NCI-H146 treated with DMSO at 0.1 percent for 48 hours (cell line): ENCODE results near the gene CNTN4.
A peak's percentile ranks its signal among the peaks of the same experiment; 100 is the strongest.

ENCODE experiments used
- DNase-seq: peaks from one replicate; lab custom pipeline; 2025; ENCODE audit not compliant: unreplicated experiment; lab: John Stamatoyannopoulos, UW

CNTN4 gene

GRCh38 chr3:3015185-3016089, 916.8 kb downstream of the CNTN4 start:
- DNase-seq: peak; percentile 29

- no peak for DNase-seq
These were observed 917.6 kb downstream of the CNTN4 start for GRCh38 chr3:3016226-3016625.

GRCh38 chr3:3020209-3020608, 921.5 kb downstream of the CNTN4 start:
- no peak for DNase-seq

DNA sequence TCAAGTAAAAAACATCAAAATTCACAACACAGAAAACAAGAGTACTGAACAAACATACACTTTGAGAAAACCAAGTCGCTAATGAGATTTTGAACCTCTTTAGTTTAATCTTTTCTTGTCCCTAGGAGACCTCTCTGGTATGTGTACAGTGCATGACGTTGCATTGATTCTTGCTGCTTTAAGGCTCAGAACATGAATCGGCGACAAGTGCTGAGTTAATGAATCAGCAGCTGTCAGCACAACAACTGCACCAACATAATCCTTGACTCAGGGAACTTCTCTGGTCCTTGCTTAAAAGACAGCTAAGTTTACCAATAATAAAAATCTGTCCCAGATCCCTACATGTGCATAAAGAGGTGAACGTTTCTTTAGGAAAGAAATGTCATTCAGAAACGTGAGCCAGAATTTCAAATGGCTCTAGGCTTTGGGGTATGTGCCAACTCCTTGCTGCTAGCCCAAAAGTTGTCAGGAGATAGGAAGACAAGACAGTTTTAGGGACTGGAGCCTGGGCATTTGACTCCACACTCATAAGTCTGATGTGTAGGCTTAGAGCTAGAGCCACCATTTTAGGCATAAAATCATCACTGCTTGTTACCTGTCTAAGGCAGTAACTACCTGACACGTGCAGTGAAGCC, 924.6 kb downstream of the CNTN4 start:
- DNase-seq: no peak

GRCh38 chr3:3027976-3028567, 929.4 kb downstream of the CNTN4 start:
- DNase-seq: no peak

DNA sequence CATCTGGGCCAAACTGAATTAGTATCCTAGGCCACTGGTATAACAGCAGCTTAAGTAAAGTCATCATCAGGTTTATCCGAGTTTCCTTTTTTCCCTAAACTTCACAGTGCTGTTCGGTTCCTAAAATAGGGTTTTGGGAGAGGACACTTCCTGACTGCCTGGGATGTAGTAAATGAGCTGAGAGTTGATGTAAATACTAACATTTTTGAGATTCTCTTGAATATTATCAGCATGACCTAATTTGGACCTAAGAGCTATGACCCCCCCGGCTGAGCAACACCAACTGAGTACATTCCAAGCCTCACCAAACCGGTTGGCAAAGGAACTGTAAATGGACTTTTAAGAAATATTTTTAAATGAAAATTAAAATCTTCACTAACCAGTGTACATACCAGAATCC, 932.7 kb downstream of the CNTN4 start:
- DNase-seq: no peak

DNA sequence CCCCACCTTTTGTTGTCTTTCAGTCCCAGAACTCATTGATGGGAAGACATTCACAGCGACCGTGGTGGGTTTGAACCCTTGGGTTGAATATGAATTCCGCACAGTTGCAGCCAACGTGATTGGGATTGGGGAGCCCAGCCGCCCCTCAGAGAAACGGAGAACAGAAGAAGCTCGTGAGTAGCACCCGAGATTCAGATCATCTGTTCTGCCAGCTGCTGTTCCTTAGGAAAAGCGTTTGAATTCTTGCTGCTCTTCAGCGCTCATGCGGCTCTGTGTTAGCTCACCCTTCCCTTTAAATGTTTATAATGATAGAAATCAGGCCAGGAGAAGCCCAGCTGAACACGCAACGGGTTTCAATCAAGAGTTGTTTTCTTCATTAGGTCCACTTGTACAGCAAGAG, 938.5 kb downstream of the CNTN4 start:
- no peak for DNase-seq

DNA sequence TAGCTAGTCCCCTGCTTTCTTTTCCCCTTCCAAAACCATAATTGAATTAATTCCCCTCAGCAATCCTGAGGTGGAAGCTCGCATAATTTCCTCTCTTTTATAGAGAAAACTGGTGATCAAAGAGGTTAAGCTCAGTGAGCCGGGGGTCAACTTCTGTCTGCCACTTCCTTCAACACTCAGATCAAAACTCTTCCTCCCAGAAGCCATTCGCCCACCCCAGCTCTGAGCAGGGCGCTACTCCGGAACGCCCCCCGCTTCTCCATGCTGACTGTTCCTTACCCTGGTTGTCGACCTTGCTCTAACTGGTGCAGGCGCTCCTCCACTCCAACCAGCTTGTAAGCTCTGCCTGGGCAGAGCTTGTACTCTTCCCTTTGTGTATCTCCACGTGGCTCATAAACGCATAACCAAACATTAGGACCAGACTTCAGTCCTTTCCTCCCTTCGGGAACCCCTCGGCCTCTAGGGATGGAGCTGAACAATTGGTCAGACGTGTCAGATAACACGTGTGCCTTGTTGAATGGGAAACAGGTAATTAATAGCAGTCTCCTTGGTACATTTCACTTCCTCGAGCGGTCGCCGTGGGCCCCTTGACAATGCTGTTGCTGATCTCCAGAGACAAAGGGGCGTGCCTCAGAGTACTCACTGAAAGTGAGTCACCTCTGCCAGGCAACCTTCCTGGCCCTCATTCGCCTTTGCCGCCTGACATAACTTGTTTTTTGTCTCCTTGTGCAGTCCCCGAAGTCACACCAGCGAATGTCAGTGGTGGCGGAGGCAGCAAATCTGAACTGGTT, 939.7 kb downstream of the CNTN4 start:
- no peak for DNase-seq

DNA sequence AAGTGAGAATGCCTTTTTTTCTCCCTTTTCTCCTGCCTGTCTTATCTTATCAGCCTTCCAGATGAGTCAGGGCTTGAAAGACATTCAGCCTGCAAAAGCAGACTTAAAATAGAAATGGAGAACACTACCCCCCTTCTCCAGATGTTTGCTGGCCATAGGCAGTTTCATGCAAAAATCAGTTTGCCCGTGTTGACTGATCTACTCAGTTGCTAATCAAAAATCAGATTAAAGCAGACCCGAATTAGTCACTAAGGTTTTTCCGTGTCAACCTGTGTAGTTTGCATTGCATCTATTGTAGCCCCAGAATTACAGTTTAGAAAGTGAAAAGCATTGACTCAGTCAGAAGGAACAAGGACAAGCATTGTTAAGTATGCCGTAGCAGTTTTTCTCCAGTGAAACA, 955.3 kb downstream of the CNTN4 start:
- DNase-seq: no peak

DNA sequence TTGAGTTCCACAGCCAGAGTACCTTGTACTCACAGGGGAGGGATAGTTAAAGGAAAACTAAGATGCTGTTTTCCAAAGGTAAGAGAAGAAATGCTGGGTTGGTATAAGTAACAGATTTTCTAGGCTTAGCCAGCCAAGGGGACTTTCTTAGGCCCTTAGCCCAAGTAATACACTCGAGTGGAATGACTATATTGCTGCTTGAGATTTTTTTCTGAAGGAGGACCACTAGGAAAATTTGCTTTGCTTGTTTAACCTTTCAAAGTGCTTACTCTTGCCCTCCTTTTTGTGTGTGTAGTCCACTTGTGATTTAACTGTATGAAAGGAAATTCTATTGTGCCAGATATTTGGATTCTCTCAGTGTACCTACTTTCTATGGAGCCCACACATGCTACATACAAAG, 961.0 kb downstream of the CNTN4 start:
- no peak for DNase-seq

DNA sequence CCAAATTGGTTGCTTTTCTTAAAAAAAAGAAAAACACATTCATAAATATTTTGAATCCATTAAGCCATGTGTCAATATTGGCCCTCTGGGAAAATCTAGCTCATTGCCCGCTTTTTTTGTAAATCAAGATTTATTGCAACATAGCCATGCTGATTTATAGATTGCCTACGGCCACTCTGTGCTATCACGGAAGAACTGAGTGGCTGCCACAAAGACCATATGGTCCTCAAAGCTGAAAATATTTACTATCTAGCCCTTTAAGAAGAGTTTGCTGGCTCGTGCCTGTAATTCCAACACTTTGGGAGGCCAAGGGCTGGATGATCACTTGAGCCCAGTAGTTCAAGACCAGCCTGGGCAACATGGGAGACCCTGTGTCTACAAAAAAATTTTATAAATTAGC, 965.6 kb downstream of the CNTN4 start:
- DNase-seq: no peak

GRCh38 chr3:3065876-3066275, 967.2 kb downstream of the CNTN4 start:
- no peak for DNase-seq

GRCh38 chr3:3066378-3066777, 967.7 kb downstream of the CNTN4 start:
- DNase-seq: no peak

DNA sequence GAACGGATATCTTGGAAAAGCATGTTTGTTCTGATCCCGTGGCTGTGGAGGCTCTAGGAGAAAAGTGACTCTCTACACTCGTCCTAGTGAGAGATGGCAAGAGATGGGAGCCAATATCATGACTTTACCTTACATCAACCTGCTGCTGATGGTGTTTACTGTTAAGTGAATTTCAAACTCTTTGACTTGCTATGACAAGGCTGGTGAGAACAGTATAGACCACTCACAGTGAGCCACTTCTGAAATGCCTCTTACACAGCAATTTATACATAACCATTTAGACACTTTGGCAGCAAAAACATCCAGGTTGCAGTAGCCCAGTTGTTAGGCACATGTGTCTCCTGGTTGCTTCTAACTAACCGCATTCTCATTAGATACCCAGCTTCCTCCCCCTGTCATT, 968.2 kb downstream of the CNTN4 start:
- no peak for DNase-seq

GRCh38 chr3:3068358-3068881, 969.8 kb downstream of the CNTN4 start:
- no peak for DNase-seq

DNA sequence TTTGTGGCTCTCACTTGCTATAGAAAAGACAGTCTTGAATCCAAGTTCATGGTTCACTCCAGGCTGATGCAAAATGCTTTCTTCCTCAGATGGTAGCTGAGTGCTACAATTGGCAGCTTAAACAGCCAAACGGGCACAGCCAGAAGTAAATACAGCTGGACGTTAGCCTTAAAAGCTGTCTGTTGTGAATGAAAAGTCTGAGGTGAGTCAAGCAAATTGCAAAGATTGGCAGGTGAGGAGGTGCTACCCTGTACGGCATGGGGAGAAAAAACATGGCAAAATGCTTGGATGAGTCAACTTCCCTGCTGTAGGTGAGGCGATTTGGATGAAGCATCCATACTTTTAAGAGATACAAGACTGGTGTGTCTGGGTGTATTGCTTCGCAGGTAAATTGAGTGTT, 971.1 kb downstream of the CNTN4 start:
- peak; percentile 13 for DNase-seq

GRCh38 chr3:3071136-3071535, 972.5 kb downstream of the CNTN4 start:
- DNase-seq: peak; percentile 50

- no peak for DNase-seq
These were observed 976.0 kb downstream of the CNTN4 start for GRCh38 chr3:3074551-3075257.

- peak; percentile 82 for DNase-seq
These were observed 981.6 kb downstream of the CNTN4 start for GRCh38 chr3:3080309-3080708.
